ENCODE data around the gene CTNNB1. TPM values are rescaled to one million over a fixed set of nuclear protein-coding genes. Genes with fewer than 3 reads are reported as not detected.
"Not testable (repeated sequence)": the region's sequence is repeated elsewhere in the genome, so short reads cannot be mapped to it uniquely, and the experiment has no call there.

The CTNNB1 gene
- polyA plus RNA-seq, 1 donor: 274 TPM

- no peak for DNase-seq (ENCODE audit: low read depth)
Observed at GRCh38 chr3:41258239-41258800, 59.0 kb downstream of the CTNNB1 start.

DNA sequence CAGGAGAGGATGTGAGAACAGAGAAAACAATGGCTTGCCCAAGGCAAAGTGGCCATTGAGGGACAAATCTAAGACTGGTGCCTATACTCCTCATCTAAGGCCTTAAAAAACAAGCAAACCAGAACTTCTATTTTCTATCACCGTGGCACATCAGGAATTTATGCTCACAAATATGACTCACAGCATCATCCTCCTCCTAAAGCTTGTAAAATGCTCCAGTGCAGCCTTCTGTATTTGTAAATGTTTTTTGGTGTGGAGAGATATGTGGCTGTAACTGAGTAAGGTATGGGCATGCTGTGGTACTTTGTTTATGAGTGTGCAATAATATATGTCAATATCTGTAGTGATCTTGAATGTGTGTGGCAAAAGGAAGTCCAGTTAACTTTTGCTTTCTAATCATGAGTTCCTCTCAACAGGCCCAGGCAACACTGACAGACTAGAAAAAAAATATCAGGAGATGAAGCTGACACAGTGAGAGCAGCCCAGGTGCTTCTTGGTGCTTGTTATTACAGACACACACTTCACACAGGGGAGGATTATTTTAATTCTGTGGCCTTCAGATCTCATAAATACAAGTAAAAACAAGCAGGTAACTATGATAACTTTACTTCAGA, 60.3 kb downstream of the CTNNB1 start:
- no peak for DNase-seq (ENCODE audit: low read depth)

DNA sequence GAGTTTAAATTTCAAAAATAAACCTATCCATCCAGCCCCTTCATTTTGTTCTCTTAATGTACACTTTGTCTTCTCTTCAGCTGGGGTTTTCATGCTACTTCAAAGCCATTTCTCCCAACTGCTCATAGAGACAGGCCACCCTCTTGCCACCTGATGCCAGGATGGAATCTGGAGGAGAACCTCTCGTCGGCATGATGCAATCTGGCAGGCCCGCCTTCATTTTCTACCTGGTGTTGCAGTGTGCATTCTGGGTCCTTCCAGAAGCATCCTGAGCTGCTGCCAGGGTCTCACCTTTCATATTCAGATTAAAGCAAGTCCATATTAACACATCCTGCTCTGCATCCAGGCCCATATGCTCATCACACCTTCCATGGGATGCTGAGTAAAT, 60.8 kb downstream of the CTNNB1 start:
- DNase-seq (ENCODE audit: low read depth): no peak

- DNase-seq (ENCODE audit: low read depth): no peak
Observed at GRCh38 chr3:41265011-41265545, 65.8 kb downstream of the CTNNB1 start.

DNA sequence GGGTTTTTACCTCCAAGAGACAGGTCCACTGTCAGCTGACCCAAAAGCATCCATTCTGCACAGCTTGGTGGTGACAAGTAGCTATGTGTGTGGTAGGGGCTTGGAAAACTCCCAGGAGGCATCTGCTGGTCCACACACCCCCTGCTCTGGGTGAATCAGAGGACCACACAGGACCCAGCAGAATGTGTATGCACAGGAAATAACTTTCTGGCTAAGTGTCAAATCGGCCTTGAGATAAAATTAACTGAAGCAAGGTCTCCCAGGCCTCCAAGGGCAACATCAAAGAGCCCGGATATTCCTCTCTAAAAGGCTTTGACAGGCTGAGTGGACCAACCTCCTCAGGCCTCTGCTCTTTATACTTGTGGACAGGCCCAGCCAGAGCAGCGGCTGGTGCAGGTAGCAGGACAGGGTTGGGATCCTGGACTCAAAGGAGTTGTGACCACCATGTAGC, 66.5 kb downstream of the CTNNB1 start:
- no peak for DNase-seq (ENCODE audit: low read depth)

- no peak for DNase-seq (ENCODE audit: low read depth)
Observed at GRCh38 chr3:41267975-41268640, 68.8 kb downstream of the CTNNB1 start.

GRCh38 chr3:41272667-41273066, 73.4 kb downstream of the CTNNB1 start:
- DNase-seq (ENCODE audit: low read depth): no peak

GRCh38 chr3:41274944-41275668, 75.8 kb downstream of the CTNNB1 start:
- DNase-seq (ENCODE audit: low read depth): no peak

- no peak for DNase-seq (ENCODE audit: low read depth)
Observed at GRCh38 chr3:41276191-41276590, 76.9 kb downstream of the CTNNB1 start.

GRCh38 chr3:41277790-41278465, 78.6 kb downstream of the CTNNB1 start:
- no peak for DNase-seq (ENCODE audit: low read depth)

GRCh38 chr3:41284934-41285333, 85.6 kb downstream of the CTNNB1 start:
- not testable (repeated sequence) for DNase-seq (ENCODE audit: low read depth)

GRCh38 chr3:41286305-41286704, 87.0 kb downstream of the CTNNB1 start:
- DNase-seq (ENCODE audit: low read depth): no peak

- DNase-seq (ENCODE audit: low read depth): no peak
Observed at GRCh38 chr3:41288785-41289184, 89.5 kb downstream of the CTNNB1 start.

All from forelimb muscle (tissue), 1 donor.